Lower leg skin (tissue), 4 donors: ENCODE data around the gene MAGI2. TPM values are rescaled to one million over a fixed set of nuclear protein-coding genes. Genes with fewer than 3 reads are reported as not detected.

Experiments used
- DNase-seq, 2 donors: peaks; one replicate each; pipeline ENCODE4 v3.0.0-alpha.2; 2019; ENCODE audit warnings: low spot score in 2 of 2
- H3K4me3 ChIP-seq: fragments of 200-600 bp; sonication (generic); 2 replicates; pipeline ENCODE4 v1.5.1; 2017; ENCODE audit warnings: mild to moderate bottlenecking, low read depth; ENCODE audit not compliant: poor library complexity, severe bottlenecking
- CTCF ChIP-seq, 3 donors: fragments of 450-650 bp; IDR thresholded peaks; one replicate each; pipeline ENCODE4 v1.5.1; 2016; ENCODE audit warnings: antibody characterized with exemption in 3 of 3, mild to moderate bottlenecking in 3 of 3, moderate library complexity in 2 of 3
- POLR2A ChIP-seq, 2 donors: fragments of 450-650 bp; IDR thresholded peaks; one replicate each; pipeline ENCODE4 v1.6.1; 2016 to 2017; ENCODE audit warnings: antibody characterized with exemption in 2 of 2, mild to moderate bottlenecking in 1 of 2, moderate library complexity in 1 of 2
- WGBS, 2 donors: methylation state at CpG; one replicate each; pipeline ENCODE4 v1.1.5; 2018; 5-methylcytosine and 5-hydroxymethylcytosine counted together
- intact Hi-C: fragments of 100-400 bp; cut with DNase I; formaldehyde crosslinking; loops from one replicate; pipeline ENCODE4 v1.15.0; 2023; ENCODE audit warnings: low total_unique reads
- total RNA-seq, 4 donors: library from RNA; depleted of rRNA; stranded (reverse); fragments of >200 nt; gene quantifications; one replicate each; pipeline ENCODE4 v1.1.0, GENCODE V29; 2016

The MAGI2 gene
- total RNA-seq, 4 donors from 2014 or later = 1.6 to 3.0 (median 2.1) TPM

- intact Hi-C loops = no loop called here
- DNase-seq = no peak
- 64 to 76% methylated on average over 5 of the region's 5 CpGs for WGBS, 2 donors
- TF ChIP-seq CTCF (IDR thresholded peaks at IDR 0.05) (no peak), POLR2A (IDR thresholded peaks at IDR 0.05) (no peak)
- H3K4me3 ChIP-seq = no peak overlapping the region
Measured at GRCh38 chr7:78173666-78174065, 1279.8 kb downstream of the MAGI2 start.

- TF ChIP-seq CTCF (IDR thresholded peaks at IDR 0.05) (no peak), POLR2A (IDR thresholded peaks at IDR 0.05) (no peak)
- no peak for DNase-seq
- H3K4me3 ChIP-seq = no peak overlapping the region
- WGBS, 2 donors = 53 to 62% methylated on average over 4 of the region's 4 CpGs
- intact Hi-C loops = no loop called here
Measured at GRCh38 chr7:78172933-78173591, 1280.4 kb downstream of the MAGI2 start.

- TF ChIP-seq CTCF (IDR thresholded peaks at IDR 0.05) (no peak), POLR2A (IDR thresholded peaks at IDR 0.05) (no peak)
- DNase-seq = no peak
- 49 to 55% methylated on average over 5 of the region's 5 CpGs for WGBS, 2 donors
- intact Hi-C loops = no loop called here
- H3K4me3 ChIP-seq = no peak overlapping the region
Measured at GRCh38 chr7:78172267-78172757, 1281.2 kb downstream of the MAGI2 start.

- no peak for DNase-seq
- intact Hi-C loops = no loop called here
- H3K4me3 ChIP-seq = no peak overlapping the region
- TF ChIP-seq POLR2A (IDR thresholded peaks at IDR 0.05) (no peak), CTCF (IDR thresholded peaks at IDR 0.05) (no peak)
- WGBS, 2 donors = 91 to 94% methylated on average over 2 of the region's 2 CpGs
Measured at GRCh38 chr7:78171398-78171797, 1282.1 kb downstream of the MAGI2 start.

GRCh38 chr7:78170815-78171214, 1282.7 kb downstream of the MAGI2 start:
- H3K4me3 ChIP-seq = no peak overlapping the region
- intact Hi-C loops = no loop called here
- DNase-seq = no peak
- TF ChIP-seq POLR2A (IDR thresholded peaks at IDR 0.05) (no peak), CTCF (IDR thresholded peaks at IDR 0.05) (no peak)
- WGBS, 2 donors = 87 to 90% methylated on average over 5 of the region's 5 CpGs

GRCh38 chr7:78169992-78170391, 1283.5 kb downstream of the MAGI2 start:
- no peak overlapping the region for H3K4me3 ChIP-seq
- no peak for DNase-seq
- TF ChIP-seq CTCF (IDR thresholded peaks at IDR 0.05) = no peak
- TF ChIP-seq POLR2A (IDR thresholded peaks at IDR 0.05) = no peak
- WGBS, 2 donors = 82 to 94% methylated on average over 2 of the region's 2 CpGs
- intact Hi-C loops = no loop called here
